Measurements from ENCODE around the gene CACNA2D2.

The CACNA2D2 gene

GRCh38 chr3:50393061-50393460 lies 110.4 kb downstream of the CACNA2D2 start:
- DNase-seq (ENCODE audit: low read depth) = no peak

- DNase-seq (ENCODE audit: low read depth) = no peak
These were observed 111.2 kb downstream of the CACNA2D2 start for GRCh38 chr3:50392101-50392715.

- no peak for DNase-seq (ENCODE audit: low read depth)
These were observed 112.8 kb downstream of the CACNA2D2 start for GRCh38 chr3:50390508-50391224.

- DNase-seq (ENCODE audit: low read depth) = no peak
These were observed 114.0 kb downstream of the CACNA2D2 start for GRCh38 chr3:50389414-50389767.

- no peak for DNase-seq (ENCODE audit: low read depth)
These were observed 114.6 kb downstream of the CACNA2D2 start for GRCh38 chr3:50388720-50389413.

- DNase-seq (ENCODE audit: low read depth) = no peak
These were observed 115.3 kb downstream of the CACNA2D2 start for GRCh38 chr3:50388016-50388719.

GRCh38 chr3:50385754-50386153 lies 117.7 kb downstream of the CACNA2D2 start:
- DNase-seq (ENCODE audit: low read depth) = no peak

GRCh38 chr3:50383750-50384149 lies 119.7 kb downstream of the CACNA2D2 start:
- DNase-seq (ENCODE audit: low read depth) = no peak

GRCh38 chr3:50382722-50383121 lies 120.7 kb downstream of the CACNA2D2 start:
- no peak for DNase-seq (ENCODE audit: low read depth)

GRCh38 chr3:50381383-50381782 lies 122.1 kb downstream of the CACNA2D2 start:
- no peak for DNase-seq (ENCODE audit: low read depth)

- no peak for DNase-seq (ENCODE audit: low read depth)
These were observed 122.9 kb downstream of the CACNA2D2 start for GRCh38 chr3:50380405-50381085.

- no peak for DNase-seq (ENCODE audit: low read depth)
These were observed 124.7 kb downstream of the CACNA2D2 start for GRCh38 chr3:50378757-50379156.

GRCh38 chr3:50378024-50378423 lies 125.4 kb downstream of the CACNA2D2 start:
- DNase-seq (ENCODE audit: low read depth) = no peak

- no peak for DNase-seq (ENCODE audit: low read depth)
These were observed 128.0 kb downstream of the CACNA2D2 start for GRCh38 chr3:50375258-50375931.

GRCh38 chr3:50374363-50375257 lies 128.8 kb downstream of the CACNA2D2 start:
- no peak for DNase-seq (ENCODE audit: low read depth)

- DNase-seq (ENCODE audit: low read depth) = no peak
These were observed 130.0 kb downstream of the CACNA2D2 start for GRCh38 chr3:50373146-50374051.

- DNase-seq (ENCODE audit: low read depth) = no peak
These were observed 131.1 kb downstream of the CACNA2D2 start for GRCh38 chr3:50372349-50372748.

GRCh38 chr3:50371133-50371685 lies 132.2 kb downstream of the CACNA2D2 start:
- no peak for DNase-seq (ENCODE audit: low read depth)

GRCh38 chr3:50370594-50370993 lies 132.8 kb downstream of the CACNA2D2 start:
- DNase-seq (ENCODE audit: low read depth) = no peak
